ENCODE data around the gene SESTD1. TPM values are rescaled to one million over a fixed set of nuclear protein-coding genes. Genes with fewer than 3 reads are reported as not detected.

SESTD1 gene
- polyA plus RNA-seq, 1 donor from 2014 or later = 39.5 TPM

GRCh38 chr2:179082697-179083096 lies 181.9 kb downstream of the SESTD1 start:
- TF ChIP-seq CTCF (IDR thresholded peaks at IDR 0.05; ENCODE audit: poor library complexity, severe bottlenecking) (no peak), EZH2 (IDR thresholded peaks at IDR 0.05; ENCODE audit: borderline replicate concordance, insufficient read depth, low read length, poor library complexity, severe bottlenecking) (no peak)
- H3K27ac ChIP-seq (ENCODE audit: low read length) = no peak overlapping the region
- no peaks in the 10 kb centered on the region for H3K9me3 ChIP-seq (ENCODE audit: low read length)
- no peaks in the 10 kb centered on the region for H3K79me2 ChIP-seq (replicated peaks; ENCODE audit: insufficient read depth, low read length)
- H3K27me3 ChIP-seq (ENCODE audit: insufficient read depth, low read depth, low read length) = no peaks in the 10 kb centered on the region
- no peaks in the 10 kb centered on the region for H4K20me1 ChIP-seq (ENCODE audit: insufficient read depth)
- H3K4me2 ChIP-seq (ENCODE audit: low read length) = no peak overlapping the region
- no peak overlapping the region for H3K4me3 ChIP-seq (ENCODE audit: low read length)
- H3K9me2 ChIP-seq (ENCODE audit: insufficient read depth, low read length) = no peaks in the 10 kb centered on the region
- H3K9ac ChIP-seq (ENCODE audit: low read length) = no peak overlapping the region
- H2AFZ ChIP-seq (ENCODE audit: low read depth, low read length) = no peak overlapping the region
- no peaks in the 10 kb centered on the region for H3K36me3 ChIP-seq (ENCODE audit: insufficient read depth, low read length)
- H3F3A ChIP-seq (ENCODE audit: insufficient read depth, low read length, poor library complexity, severe bottlenecking) = no peaks in the 10 kb centered on the region

DNA sequence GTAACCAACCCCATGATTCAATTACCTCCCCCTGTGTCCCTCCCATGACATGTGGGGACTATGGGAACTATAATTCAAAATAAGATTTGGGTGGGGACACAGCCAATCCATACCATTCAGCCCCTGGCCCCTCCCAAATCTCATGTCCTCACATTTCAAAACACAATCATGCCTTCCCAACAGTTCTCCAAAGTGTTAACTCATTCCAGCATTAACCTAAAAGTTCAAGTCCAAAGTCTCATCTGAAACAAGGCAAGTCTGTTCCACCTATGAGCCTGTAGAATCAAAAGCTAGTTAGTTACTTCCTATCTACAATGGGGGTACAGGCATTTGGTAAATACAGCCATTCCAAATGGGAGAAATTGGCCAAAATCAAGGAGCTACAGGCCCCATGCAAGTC lies 182.7 kb downstream of the SESTD1 start:
- no peak overlapping the region for H3K27ac ChIP-seq (ENCODE audit: low read length)
- no peaks in the 10 kb centered on the region for H3K36me3 ChIP-seq (ENCODE audit: insufficient read depth, low read length)
- H2AFZ ChIP-seq (ENCODE audit: low read depth, low read length) = no peak overlapping the region
- TF ChIP-seq EP300 (conservative IDR thresholded peaks at IDR 0.05; ENCODE audit: poor library complexity, severe bottlenecking) (no peak), MXI1 (conservative IDR thresholded peaks at IDR 0.05; ENCODE audit: poor library complexity, severe bottlenecking) (no peak), EZH2 (IDR thresholded peaks at IDR 0.05; ENCODE audit: borderline replicate concordance, insufficient read depth, low read length, poor library complexity, severe bottlenecking) (no peak), RAD21 (conservative IDR thresholded peaks at IDR 0.05) (no peak), POLR2AphosphoS5 (IDR thresholded peaks at IDR 0.05) (no peak)
- no peaks in the 10 kb centered on the region for H3K79me2 ChIP-seq (replicated peaks; ENCODE audit: insufficient read depth, low read length)
- no peaks in the 10 kb centered on the region for H3F3A ChIP-seq (ENCODE audit: insufficient read depth, low read length, poor library complexity, severe bottlenecking)
- no peaks in the 10 kb centered on the region for H3K9me2 ChIP-seq (ENCODE audit: insufficient read depth, low read length)
- no peaks in the 10 kb centered on the region for H4K20me1 ChIP-seq (ENCODE audit: insufficient read depth)
- no peak overlapping the region for H3K4me3 ChIP-seq (ENCODE audit: low read length)
- no peaks in the 10 kb centered on the region for H3K27me3 ChIP-seq (ENCODE audit: insufficient read depth, low read depth, low read length)
- H3K9ac ChIP-seq (ENCODE audit: low read length) = no peak overlapping the region
- H3K9me3 ChIP-seq (ENCODE audit: low read length) = no peaks in the 10 kb centered on the region
- H3K4me2 ChIP-seq (ENCODE audit: low read length) = no peak overlapping the region

DNA sequence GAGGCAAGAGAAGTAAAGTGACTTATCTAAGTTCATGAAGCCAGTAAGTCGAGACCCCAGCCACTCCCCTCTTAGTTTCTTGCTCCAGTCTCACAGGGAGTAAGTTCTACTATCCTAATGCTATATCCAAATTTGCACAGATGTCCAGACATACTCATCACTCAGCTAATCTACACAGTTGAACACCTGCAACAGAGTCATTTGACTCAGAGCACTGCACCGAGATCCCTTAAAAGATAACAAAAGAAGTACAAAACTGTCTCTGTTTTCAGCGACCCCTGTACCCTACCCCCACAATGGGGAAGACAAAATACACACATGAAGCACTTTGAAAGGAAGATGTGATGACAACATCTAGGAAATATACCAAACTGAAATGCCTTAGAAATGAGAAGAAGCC lies 192.1 kb downstream of the SESTD1 start:
- Histone ChIP-seq H3K9ac (ENCODE audit: low read length) (no peak overlapping the region), H3K27ac (ENCODE audit: low read length) (no peak overlapping the region), H3K4me3 (ENCODE audit: low read length) (no peak overlapping the region), H2AFZ (ENCODE audit: low read depth, low read length) (no peak overlapping the region), H3F3A (ENCODE audit: insufficient read depth, low read length, poor library complexity, severe bottlenecking) (no peaks in the 10 kb centered on the region), H3K79me2 (replicated peaks; ENCODE audit: insufficient read depth, low read length) (no peaks in the 10 kb centered on the region), H3K9me2 (ENCODE audit: insufficient read depth, low read length) (no peaks in the 10 kb centered on the region), H3K9me3 (ENCODE audit: low read length) (no peaks in the 10 kb centered on the region), H3K4me2 (ENCODE audit: low read length) (no peak overlapping the region), H3K27me3 (ENCODE audit: insufficient read depth, low read depth, low read length) (no peaks in the 10 kb centered on the region), H3K36me3 (ENCODE audit: insufficient read depth, low read length) (no peaks in the 10 kb centered on the region), H4K20me1 (ENCODE audit: insufficient read depth) (no peaks in the 10 kb centered on the region)
- TF ChIP-seq SMC3 (conservative IDR thresholded peaks at IDR 0.05; ENCODE audit: poor library complexity) (no peak), MXI1 (conservative IDR thresholded peaks at IDR 0.05; ENCODE audit: poor library complexity, severe bottlenecking) (no peak), RAD21 (conservative IDR thresholded peaks at IDR 0.05) (no peak), EZH2 (IDR thresholded peaks at IDR 0.05; ENCODE audit: borderline replicate concordance, insufficient read depth, low read length, poor library complexity, severe bottlenecking) (no peak), CTCF (IDR thresholded peaks at IDR 0.05; ENCODE audit: poor library complexity, severe bottlenecking) (no peak), REST (IDR thresholded peaks at IDR 0.05; ENCODE audit: borderline replicate concordance) (no peak), POLR2AphosphoS5 (IDR thresholded peaks at IDR 0.05) (no peak), TAF1 (IDR thresholded peaks at IDR 0.05; ENCODE audit: low read depth) (no peak), EP300 (conservative IDR thresholded peaks at IDR 0.05; ENCODE audit: poor library complexity, severe bottlenecking) (no peak)

Measured in neural cell (in vitro differentiated cells).